GM19035 (cell line): ENCODE measurements around the gene TAF8.
"Not testable (repeated sequence)": the region's sequence is repeated elsewhere in the genome, so short reads cannot be mapped to it uniquely, and the experiment has no call there.

Experiments used
- ATAC-seq: cut with Tn5 transposase; IDR thresholded peaks from one replicate; pipeline ENCODE4 v1.9.1; 2021; ENCODE audit not compliant: unreplicated experiment

The TAF8 gene

GRCh38 chr6:42028234-42029061, 21.9 kb upstream of the TAF8 start:
- ATAC-seq = no peak

GRCh38 chr6:42029062-42029685, 21.1 kb upstream of the TAF8 start:
- no peak for ATAC-seq

- ATAC-seq = no peak
Observed at GRCh38 chr6:42029881-42030280, 20.4 kb upstream of the TAF8 start.

- no peak for ATAC-seq
Observed at GRCh38 chr6:42030585-42031506, 19.5 kb upstream of the TAF8 start.

GRCh38 chr6:42032366-42032765, 18.0 kb upstream of the TAF8 start:
- ATAC-seq = no peak

- not testable (repeated sequence) for ATAC-seq
Observed at GRCh38 chr6:42037669-42038068, 12.7 kb upstream of the TAF8 start.

GRCh38 chr6:42038163-42038562, 12.2 kb upstream of the TAF8 start:
- no peak for ATAC-seq

- ATAC-seq = no peak
Observed at GRCh38 chr6:42038811-42039408, 11.4 kb upstream of the TAF8 start.

- no peak for ATAC-seq
Observed at GRCh38 chr6:42040856-42041480, 9.4 kb upstream of the TAF8 start.

GRCh38 chr6:42041481-42042053, 8.8 kb upstream of the TAF8 start:
- no peak for ATAC-seq

- ATAC-seq = no peak
Observed at GRCh38 chr6:42042108-42042507, 8.2 kb upstream of the TAF8 start.

GRCh38 chr6:42043787-42044475, 6.4 kb upstream of the TAF8 start:
- ATAC-seq = peak; percentile 39

GRCh38 chr6:42045538-42046460, 4.5 kb upstream of the TAF8 start:
- ATAC-seq = no peak

GRCh38 chr6:42046464-42047212, 3.7 kb upstream of the TAF8 start:
- no peak for ATAC-seq

- ATAC-seq = no peak
Observed at GRCh38 chr6:42047213-42047590, 3.1 kb upstream of the TAF8 start.

GRCh38 chr6:42047790-42048405, 2.4 kb upstream of the TAF8 start:
- ATAC-seq = no peak

- no peak for ATAC-seq
Observed at GRCh38 chr6:42049116-42049809, 1.1 kb upstream of the TAF8 start.
